Mesangial cell (primary cell): ENCODE results near the gene UBL7. TPM values are rescaled to one million over a fixed set of nuclear protein-coding genes. Genes with fewer than 3 reads are reported as not detected.

Experiments used
- total RNA-seq: library from RNA; depleted of rRNA; stranded (reverse); fragments of >200 nt; gene quantifications from 2 replicates; pipeline ENCODE4 v1.2.3, GENCODE V29; 2015

Gene UBL7
- 64.4 and 64.9 TPM in 2 replicates for total RNA-seq

GRCh38 chr15:74460871-74461846 lies at the start of gene UBL7:
TSS of gene UBL7 (minus strand) at chr15:74461160. CDS start at chr15:74458867, 2,293 bp downstream.

GRCh38 chr15:74433592-74434262 lies 27.2 kb downstream of the UBL7 start, which contains the start of gene SEMA7A:
TSS of gene SEMA7A (minus strand) at chr15:74433958. CDS start at chr15:74433918, 40 bp downstream.

Other genes starting within 250 kb of the UBL7 start
- gene CCDC33, start 224.8 kb downstream of the UBL7 start, total RNA-seq, result 1.5 TPM in 1 of 2 replicates, not detected in the other
- 1.1 and 1.6 TPM in 2 replicates for gene CYP11A1, start 93.5 kb downstream of the UBL7 start, total RNA-seq
- gene SEMA7A, start 27.2 kb downstream of the UBL7 start, total RNA-seq, result 33.8 and 96.3 TPM in 2 replicates
- gene ARID3B, start 80.1 kb upstream of the UBL7 start, total RNA-seq, result 3.7 and 7.0 TPM in 2 replicates
- 55.5 and 71.5 TPM in 2 replicates for gene CLK3, start 154.7 kb upstream of the UBL7 start, total RNA-seq
- 14.1 and 15.6 TPM in 2 replicates for gene EDC3, start 234.9 kb upstream of the UBL7 start, total RNA-seq